H1 (cell line): ENCODE measurements around the gene ARV1. TPM values are rescaled to one million over a fixed set of nuclear protein-coding genes. Genes with fewer than 3 reads are reported as not detected.

Source experiments
- CTCF ChIA-PET: fragments of 300-600 bp; sonication (Branson Sonifier 250); formaldehyde crosslinking; loops from one replicate; lab custom pipeline; 2021; ENCODE audit not compliant: partially characterized antibody; lab: Charles Lee
- POLR2A ChIA-PET: fragments of 300-600 bp; sonication (Branson Sonifier 250); formaldehyde crosslinking; loops from one replicate; lab custom pipeline; 2021; ENCODE audit warnings: inconsistent platforms; ENCODE audit not compliant: partially characterized antibody; lab: Charles Lee
- DNase-seq, 2 experiments: peaks; one replicate each; pipeline versions ENCODE4 v3.0.0 to v3.0.0-alpha.2; 2010 to 2022; ENCODE audit warnings: low spot score in 2 of 2, low read depth in 1 of 2, mixed read lengths in 1 of 2
- FAIRE-seq: peaks from 2 replicates; lab custom pipeline; 2011; peaks lifted over from hg19 to GRCh38; lab: Jason Lieb, UNC
- H2AFZ ChIP-seq: 2 replicates; pipeline ENCODE4 v1.8.1; 2012; ENCODE audit warnings: low read length, inconsistent platforms
- H2AK5ac ChIP-seq: 2 replicates; pipeline ENCODE4 v1.6.1; 2013; ENCODE audit warnings: low read depth, low read length
- H2BK120ac ChIP-seq: replicated peaks from 2 replicates; pipeline ENCODE3; 2013; ENCODE audit warnings: low read depth, low read length, inconsistent platforms
- H2BK12ac ChIP-seq: 2 replicates; pipeline ENCODE4 v1.6.1; 2013; ENCODE audit warnings: low read depth, low read length
- H2BK15ac ChIP-seq: 2 replicates; pipeline ENCODE4 v1.6.1; 2013; ENCODE audit warnings: low read length
- H2BK20ac ChIP-seq: 2 replicates; pipeline ENCODE4 v1.6.1; 2013; ENCODE audit warnings: low read length
- H2BK5ac ChIP-seq: 2 replicates; pipeline ENCODE4 v1.6.1; 2013; ENCODE audit warnings: low read depth, low read length
- H3K14ac ChIP-seq: 2 replicates; pipeline ENCODE4 v1.6.1; 2013; ENCODE audit warnings: inconsistent platforms; ENCODE audit not compliant: insufficient read length
- H3K18ac ChIP-seq: 2 replicates; pipeline ENCODE4 v1.6.1; 2013; ENCODE audit warnings: low read length; ENCODE audit errors: extremely low read depth
- H3K23ac ChIP-seq: 2 replicates; pipeline ENCODE4 v1.6.1; 2013; ENCODE audit warnings: inconsistent platforms; ENCODE audit not compliant: insufficient read length
- H3K23me2 ChIP-seq: 2 replicates; pipeline ENCODE4 v1.6.1; 2013; ENCODE audit warnings: low read depth, low read length
- H3K27ac ChIP-seq: 2 replicates; pipeline ENCODE4 v1.6.1; 2011; ENCODE audit warnings: low read depth, low read length, inconsistent platforms
- H3K27me3 ChIP-seq, 4 experiments: replicated peaks in 1 of 4; 1 replicate in 1 of 4; 2 replicates in 3 of 4; pipeline versions ENCODE4 v1.6.1 to v1.8.1; 2011 to 2013; ENCODE audit warnings: low read length in 3 of 4, mild to moderate bottlenecking in 3 of 4, inconsistent platforms in 2 of 4, mixed read lengths in 2 of 4, moderate library complexity in 1 of 4; ENCODE audit not compliant: control insufficient read depth in 3 of 4, insufficient read depth in 3 of 4; ENCODE audit errors: extremely low read depth in 1 of 4
- H3K36me3 ChIP-seq, 4 experiments: 2 replicates each; pipeline versions ENCODE4 v1.6.1 to v1.8.1; 2011 to 2013; ENCODE audit warnings: mild to moderate bottlenecking in 4 of 4, low read length in 3 of 4, moderate library complexity in 2 of 4, control low read depth in 1 of 4, inconsistent platforms in 1 of 4; ENCODE audit not compliant: insufficient read depth in 4 of 4, control insufficient read depth in 2 of 4
- H3K4ac ChIP-seq: replicated peaks from 2 replicates; pipeline ENCODE3; 2013; ENCODE audit warnings: low read length, low read depth, mixed read lengths, inconsistent platforms; ENCODE audit not compliant: insufficient read length
- H3K4me1 ChIP-seq, 4 experiments: replicated peaks in 1 of 4; 1 replicate in 1 of 4; 2 replicates in 3 of 4; pipeline versions ENCODE4 v1.6.1 to v1.8.1; 2011 to 2013; ENCODE audit warnings: low read length in 3 of 4, inconsistent platforms in 2 of 4, mixed read lengths in 1 of 4; ENCODE audit not compliant: insufficient read depth in 4 of 4, control insufficient read depth in 3 of 4
- H3K4me2 ChIP-seq, 2 experiments: 2 replicates each; pipeline versions ENCODE4 v1.6.1 to v1.8.1; 2011 to 2013; ENCODE audit warnings: low read depth in 2 of 2, low read length in 2 of 2, control low read depth in 1 of 2, inconsistent platforms in 1 of 2, mild to moderate bottlenecking in 1 of 2; ENCODE audit not compliant: insufficient read depth in 1 of 2
- H3K4me3 ChIP-seq, 4 experiments: fragments of 200-600, 300-600 bp in 1 of 4; sonication (generic), shearing (Covaris generic), sonication (Bioruptor Twin) in 1 of 4; 2 replicates each; pipeline versions ENCODE4 v1.5.1 to v1.8.1; 2011 to 2016; ENCODE audit warnings: low read length in 4 of 4, low read depth in 3 of 4, control low read depth in 2 of 4, inconsistent platforms in 2 of 4, mild to moderate bottlenecking in 2 of 4, mixed read lengths in 1 of 4, moderate library complexity in 1 of 4; ENCODE audit not compliant: insufficient read depth in 2 of 4; ENCODE audit errors: extremely low read depth in 1 of 4
- H3K56ac ChIP-seq: replicated peaks from 2 replicates; pipeline ENCODE3; 2013; ENCODE audit warnings: low read depth, mild to moderate bottlenecking, mixed read lengths, low read length, inconsistent platforms; ENCODE audit not compliant: insufficient read length
- H3K79me1 ChIP-seq: 2 replicates; pipeline ENCODE4 v1.6.1; 2013; ENCODE audit warnings: low read depth, low read length, control low read depth
- H3K79me2 ChIP-seq, 2 experiments: 2 replicates each; pipeline versions ENCODE4 v1.6.1 to v1.8.1; 2012 to 2013; ENCODE audit warnings: low read length in 2 of 2, mild to moderate bottlenecking in 2 of 2, inconsistent platforms in 1 of 2; ENCODE audit not compliant: insufficient read depth in 2 of 2, control insufficient read depth in 1 of 2
- H3K9ac ChIP-seq, 4 experiments: replicated peaks in 1 of 4; 1 replicate in 1 of 4; 2 replicates in 3 of 4; pipeline versions ENCODE4 v1.6.1 to v1.8.1; 2011 to 2013; ENCODE audit warnings: low read depth in 3 of 4, low read length in 3 of 4, control low read depth in 2 of 4, mild to moderate bottlenecking in 2 of 4, moderate library complexity in 2 of 4, inconsistent platforms in 1 of 4; ENCODE audit errors: extremely low read depth in 1 of 4
- H3K9me3 ChIP-seq, 2 experiments: 2 replicates each; pipeline versions ENCODE4 v1.6.1 to v1.8.1; 2012 to 2013; ENCODE audit warnings: mild to moderate bottlenecking in 2 of 2, moderate library complexity in 2 of 2, control low read depth in 1 of 2, inconsistent platforms in 1 of 2, low read depth in 1 of 2, low read length in 1 of 2, mixed read lengths in 1 of 2; ENCODE audit not compliant: insufficient read depth in 2 of 2
- H4K20me1 ChIP-seq, 2 experiments: replicated peaks in 1 of 2; 2 replicates each; pipeline versions ENCODE3 to v1.8.1; 2011 to 2013; ENCODE audit warnings: inconsistent platforms in 2 of 2, low read length in 2 of 2, mild to moderate bottlenecking in 1 of 2; ENCODE audit not compliant: insufficient read depth in 2 of 2, control insufficient read depth in 1 of 2
- H4K5ac ChIP-seq: 2 replicates; pipeline ENCODE4 v1.6.1; 2013; ENCODE audit warnings: low read length, low read depth, mixed read lengths, inconsistent platforms; ENCODE audit not compliant: insufficient read length
- H4K8ac ChIP-seq: 2 replicates; pipeline ENCODE4 v1.8.0; 2013; ENCODE audit warnings: mild to moderate bottlenecking, moderate library complexity, low read length, inconsistent platforms; ENCODE audit not compliant: insufficient read depth; ENCODE audit errors: extremely low read depth
- H4K91ac ChIP-seq: replicated peaks from 2 replicates; pipeline ENCODE3; 2013; ENCODE audit warnings: low read length, mixed read lengths, inconsistent platforms; ENCODE audit not compliant: insufficient read length
- KDM5A ChIP-seq: fragments of 200-600 bp; IDR thresholded peaks from 2 replicates; pipeline ENCODE4 v1.7.1; 2012; ENCODE audit warnings: mild to moderate bottlenecking, low read length, inconsistent platforms, mixed read lengths
- POU5F1 ChIP-seq: IDR thresholded peaks from 2 replicates; pipeline ENCODE4 v1.6.1; 2011; ENCODE audit warnings: low read depth, mild to moderate bottlenecking, low read length, moderate library complexity
- SIN3A ChIP-seq, 2 experiments: IDR thresholded peaks in 1 of 2; conservative IDR thresholded peaks in 1 of 2; 2 replicates each; pipeline ENCODE4 v1.6.1; 2011 to 2012; ENCODE audit warnings: low read length in 2 of 2, improper control_type of control experiment in 1 of 2, low read depth in 1 of 2, mild to moderate bottlenecking in 1 of 2
- WGBS, 2 experiments: shearing (Covaris generic) in 1 of 2; methylation state at CpG; one replicate each; pipeline versions ENCODE4 v1.1.6 to v1.1.7; 2013 to 2015; ENCODE audit warnings: low lambda C conversion rate in 2 of 2, mixed read lengths in 2 of 2, inconsistent platforms in 1 of 2, low coverage in 1 of 2, missing lambda C conversion rate in 1 of 2; ENCODE audit not compliant: insufficient replicate concordance in 2 of 2, insufficient coverage in 1 of 2, insufficient read length in 1 of 2; ENCODE audit errors: extremely low coverage in 1 of 2, missing lambda C conversion rate in 1 of 2; 5-methylcytosine and 5-hydroxymethylcytosine counted together
- polyA plus RNA-seq, 7 experiments: library from polyadenylated mRNA; depleted of rRNA in 3 of 7; stranded (reverse) in 5 of 7; unstranded in 2 of 7; fragments of >200 nt in 5 of 7; fragments of 200-250 nt in 2 of 7; gene quantifications; 1 replicate in 5 of 7; 2 replicates in 1 of 7; 4 replicates in 1 of 7; pipeline versions ENCODE4 v1.2.1 to v1.2.3, GENCODE V29; 2011 to 2013; ENCODE audit warnings: missing spikeins in 2 of 7, mixed read lengths in 2 of 7
- total RNA-seq: library from RNA; stranded (reverse); fragmentation: NEBNext Ultra II Directional; extraction: Animal tissue kit (Norgen Biotek cat#: 25700); gene quantifications from 2 replicates; pipeline ENCODE4 v1.2.1, GENCODE V29; 2021

Gene ARV1
- total and polyA plus RNA-seq, 2 of the 8 experiments (the other 6 are each of a cell fraction or from before 2014, with no cell fraction given): 13.1 to 13.4 TPM

DNA sequence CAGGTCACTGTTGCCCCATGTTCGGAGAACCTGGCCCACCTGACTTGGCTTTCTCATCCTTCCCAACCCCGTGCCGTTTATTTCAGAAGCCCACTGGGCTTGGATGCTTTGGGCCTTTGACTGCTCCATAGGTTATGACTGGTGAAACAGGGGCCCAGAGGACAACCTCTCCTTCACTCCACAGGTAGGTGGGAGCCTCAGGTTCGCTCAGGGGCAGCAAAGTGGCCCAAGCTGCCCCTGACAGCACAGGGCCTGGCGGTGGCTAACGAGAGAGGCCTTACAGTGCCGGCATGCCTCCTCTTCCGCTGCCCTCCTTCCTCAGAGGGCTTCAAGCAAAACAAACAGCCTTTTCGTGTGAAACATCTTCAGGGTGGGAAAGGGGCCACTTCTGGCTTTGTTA lies 44.3 kb downstream of the ARV1 start:
- ChIA-PET CTCF (no interaction called here), POLR2A (no interaction called here)
- H3K4me1 ChIP-seq: peaks cover 2 to 7% (median 6%) of the 10 kb centered on the region in 4 experiments; a peak in 5 of 7 replicates
- no peak overlapping the region for H2BK5ac ChIP-seq
- no peak overlapping the region for H3K4me3 ChIP-seq
- no peaks in the 10 kb centered on the region for H3K79me1 ChIP-seq
- H3K79me2 ChIP-seq: no peaks in the 10 kb centered on the region
- H2BK12ac ChIP-seq: no peak overlapping the region
- H2BK120ac ChIP-seq: no peak overlapping the region
- H2AFZ ChIP-seq: no peak overlapping the region
- H3K23ac ChIP-seq: no peak overlapping the region
- H3K18ac ChIP-seq: no peak overlapping the region
- H3K27me3 ChIP-seq: peaks cover 0 to 6% (median 2%) of the 10 kb centered on the region in 4 experiments; a peak in 4 of 7 replicates
- H3K4ac ChIP-seq: no peak overlapping the region
- WGBS, 2 experiments: 94% methylated on average over 9 of the region's 9 CpGs; no CpG with 5 or more reads in 1 of the 2 experiments
- H3K56ac ChIP-seq: no peak overlapping the region
- peaks cover 0 to 3% of the 10 kb centered on the region in 2 experiments for H4K20me1 ChIP-seq
- H4K8ac ChIP-seq: no peak overlapping the region
- no peaks in the 10 kb centered on the region for H3K9me3 ChIP-seq
- no peak overlapping the region for H2AK5ac ChIP-seq
- TF ChIP-seq POU5F1: no peak
- TF ChIP-seq SIN3A (conservative IDR thresholded peaks at IDR 0.05 in 1 of 2, IDR thresholded peaks at IDR 0.05 in 1 of 2; ENCODE audit: low read depth in 1 of 2, low read length in 2 of 2): no peak
- no peak for TF ChIP-seq KDM5A
- H4K91ac ChIP-seq: no peak overlapping the region
- H3K36me3 ChIP-seq: no peaks in the 10 kb centered on the region
- no peaks in the 10 kb centered on the region; the same call in 1 of the 2 replicates for H3K23me2 ChIP-seq
- H2BK20ac ChIP-seq: no peak overlapping the region
- H3K27ac ChIP-seq: no peak overlapping the region
- H3K9ac ChIP-seq: no peak overlapping the region
- no peak overlapping the region for H2BK15ac ChIP-seq
- FAIRE-seq (no peak), DNase-seq (no peak)
- H4K5ac ChIP-seq: no peak overlapping the region
- no peak overlapping the region for H3K4me2 ChIP-seq
- no peak overlapping the region for H3K14ac ChIP-seq
